ENCODE data around the gene ATR.

ATR gene

GRCh38 chr3:142614059-142614626 lies 35.6 kb upstream of the ATR start (continued):
- TF ChIP-seq ZNF416 (tag by site-specific recombination; IDR thresholded peaks at IDR 0.05) (no peak), ZNF518A (tag by site-specific recombination; conservative IDR thresholded peaks at IDR 0.05; ENCODE audit: low read depth) (no peak), ZFP3 (tag by site-specific recombination; IDR thresholded peaks at IDR 0.05; ENCODE audit: low read depth) (no peak), GLI4 (tag by site-specific recombination; IDR thresholded peaks at IDR 0.05) (no peak)

GRCh38 chr3:142613491-142613890 lies 35.0 kb upstream of the ATR start:
- POLR2A ChIA-PET = no interaction called here
- CTCF ChIA-PET = no interaction called here
- no peak overlapping the region for H3K4me3 ChIP-seq (ENCODE audit: low read depth, low read length)
- no peaks in the 10 kb centered on the region for H3K36me3 ChIP-seq (ENCODE audit: control insufficient read depth in 2 of 2, insufficient read depth in 1 of 2, low read length in 2 of 2)
- TF ChIP-seq ZNF670 (tag by site-specific recombination; IDR thresholded peaks at IDR 0.05; ENCODE audit: low read depth) = no peak
- no peak for TF ChIP-seq MYNN (tag by site-specific recombination; IDR thresholded peaks at IDR 0.05; ENCODE audit: borderline replicate concordance)
- peak; percentile 36; the same call in 1 of the 2 replicates for TF ChIP-seq PRDM6 (tag by site-specific recombination; IDR thresholded peaks at IDR 0.05)
- 0 out of 2 replicates have a peak, but pooled peaks cover 2% of the 10 kb centered on the region for H3K4me1 ChIP-seq (ENCODE audit: control insufficient read depth, insufficient read depth, low read length)
- no peak overlapping the region for H3K27ac ChIP-seq (ENCODE audit: extremely low read depth, low read depth, low read length)
- H3K9me3 ChIP-seq (ENCODE audit: control insufficient read depth, insufficient read depth, low read depth, low read length) = no peaks in the 10 kb centered on the region

GRCh38 chr3:142611206-142611605 lies 32.7 kb upstream of the ATR start:
- H3K4me3 ChIP-seq (ENCODE audit: low read depth, low read length) = no peak overlapping the region
- H3K4me1 ChIP-seq (ENCODE audit: control insufficient read depth, insufficient read depth, low read length) = 0 out of 2 replicates have a peak, but pooled peaks cover 2% of the 10 kb centered on the region
- no peak overlapping the region for H3K27ac ChIP-seq (ENCODE audit: extremely low read depth, low read depth, low read length)
- POLR2A ChIA-PET = interaction anchor here (1.1 kb wide), 1 partner anchor 113 kb away, joined by 3 read pairs; the partner anchor contains the start of gene TRPC1
- H3K9me3 ChIP-seq (ENCODE audit: control insufficient read depth, insufficient read depth, low read depth, low read length) = no peaks in the 10 kb centered on the region
- CTCF ChIA-PET = interaction anchor here (0.6 kb wide), 1 partner anchor 18 kb away, joined by 3 read pairs; no protein-coding TSS in a partner anchor
- no peaks in the 10 kb centered on the region for H3K36me3 ChIP-seq (ENCODE audit: control insufficient read depth in 2 of 2, insufficient read depth in 1 of 2, low read length in 2 of 2)
- no peak for TF ChIP-seq ZNF121 (tag by site-specific recombination; IDR thresholded peaks at IDR 0.05)
- TF ChIP-seq PRDM2 (tag by site-specific recombination; IDR thresholded peaks at IDR 0.05; ENCODE audit: borderline replicate concordance) = no peak
- TF ChIP-seq ZNF324 (tag by site-specific recombination; IDR thresholded peaks at IDR 0.05) = no peak
- TF ChIP-seq ZNF26 (tag by site-specific recombination; IDR thresholded peaks at IDR 0.05) = no peak
- TF ChIP-seq MYNN (tag by site-specific recombination; IDR thresholded peaks at IDR 0.05; ENCODE audit: borderline replicate concordance) = no peak
- no peak for TF ChIP-seq ZNF664 (tag by site-specific recombination; IDR thresholded peaks at IDR 0.05)
- no peak for TF ChIP-seq ATF2 (tag by site-specific recombination; IDR thresholded peaks at IDR 0.05; ENCODE audit: low read depth)
- no peak for TF ChIP-seq ZNF426 (tag by site-specific recombination; IDR thresholded peaks at IDR 0.05)
- no peak for TF ChIP-seq GLIS2 (tag by site-specific recombination; IDR thresholded peaks at IDR 0.05)
- TF ChIP-seq HOXC10 (CRISPR knock-in tag; IDR thresholded peaks at IDR 0.05) = no peak

Measured in HEK293 (cell line).